ENCODE measurements around the gene CHERP. TPM values are rescaled to one million over a fixed set of nuclear protein-coding genes. Genes with fewer than 3 reads are reported as not detected.

The CHERP gene
- total RNA-seq, 2 experiments from 2014 or later: 15.6 to 87.2 TPM

DNA sequence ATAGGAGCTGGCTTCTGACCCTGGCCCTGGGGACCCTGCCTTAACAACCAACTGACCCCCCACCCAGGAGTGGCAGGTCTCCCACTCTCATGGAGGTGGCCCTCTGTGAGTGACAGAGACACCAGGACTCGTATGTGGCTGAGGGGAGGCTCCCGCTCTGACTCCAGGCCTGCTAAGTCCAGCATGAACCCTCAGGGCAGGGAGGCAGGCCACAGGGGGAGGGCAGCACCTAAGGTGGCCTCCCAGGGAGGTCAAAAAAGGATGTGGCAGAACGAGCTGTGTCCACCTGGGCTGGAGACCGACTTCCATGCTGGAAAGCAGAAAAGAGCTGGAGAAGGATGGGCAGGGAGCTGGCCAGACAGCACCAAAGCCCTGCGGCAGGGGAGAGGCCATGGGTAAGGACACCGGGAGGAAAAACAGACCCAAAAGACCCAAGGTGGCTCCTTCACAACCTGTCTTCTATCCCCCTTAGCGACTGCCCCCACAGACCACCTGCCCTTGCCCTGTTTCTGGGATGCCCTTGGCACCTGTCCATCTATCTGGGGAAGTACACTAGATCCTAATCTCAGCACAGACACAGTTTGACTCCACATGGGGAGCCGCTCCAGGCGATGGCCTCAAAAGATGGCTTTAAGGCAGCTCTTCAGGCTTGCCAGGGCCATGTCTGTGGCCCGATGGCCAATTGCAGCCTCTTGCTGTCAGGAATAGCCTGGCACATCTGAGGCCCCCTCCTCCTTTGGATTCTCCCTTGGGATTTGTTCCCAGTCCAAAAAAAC is 40.4 kb upstream of the CHERP start:
- Histone ChIP-seq H3K27ac (ENCODE audit: low read depth, low read length, poor library complexity, severe bottlenecking) (peak overlapping the region; percentile 97), H3K79me2 (ENCODE audit: insufficient read depth, low read depth, low read length) (peaks cover 93% of the 10 kb centered on the region), H3K4me3 (ENCODE audit: low read depth, low read length, poor library complexity, severe bottlenecking) (no peak overlapping the region), H3K36me3 (ENCODE audit: insufficient read depth, low read length) (peaks cover 42% of the 10 kb centered on the region), H3K4me2 (ENCODE audit: low read length) (peak overlapping the region; percentile 97), H3K9me2 (ENCODE audit: insufficient read depth, low read length) (no peaks in the 10 kb centered on the region), H4K20me1 (ENCODE audit: insufficient read depth, low read length) (peaks cover 11% of the 10 kb centered on the region), H3K9me3 (ENCODE audit: low read length) (no peaks in the 10 kb centered on the region), H3K4me1 (ENCODE audit: insufficient read depth, low read length, poor library complexity, severe bottlenecking) (peaks cover 64% of the 10 kb centered on the region), H2AFZ (ENCODE audit: low read length) (no peak overlapping the region)
- ChIA-PET CTCF (ENCODE audit: unreplicated experiment) (no interaction called here), POLR2A (no interaction called here)
- DNase-seq (ENCODE audit: low spot score): no peak
- BruUV-seq (replicated peaks): no TSS peak
- intact Hi-C loops (cut with micrococcal nuclease; ENCODE audit: unreplicated experiment): no loop called here
- no peak for TF ChIP-seq CTCF (conservative IDR thresholded peaks at IDR 0.05; ENCODE audit: low read length)
- TF ChIP-seq EZH2phosphoT487 (IDR thresholded peaks at IDR 0.05; ENCODE audit: borderline replicate concordance, low read depth, low read length): no peak

DNA sequence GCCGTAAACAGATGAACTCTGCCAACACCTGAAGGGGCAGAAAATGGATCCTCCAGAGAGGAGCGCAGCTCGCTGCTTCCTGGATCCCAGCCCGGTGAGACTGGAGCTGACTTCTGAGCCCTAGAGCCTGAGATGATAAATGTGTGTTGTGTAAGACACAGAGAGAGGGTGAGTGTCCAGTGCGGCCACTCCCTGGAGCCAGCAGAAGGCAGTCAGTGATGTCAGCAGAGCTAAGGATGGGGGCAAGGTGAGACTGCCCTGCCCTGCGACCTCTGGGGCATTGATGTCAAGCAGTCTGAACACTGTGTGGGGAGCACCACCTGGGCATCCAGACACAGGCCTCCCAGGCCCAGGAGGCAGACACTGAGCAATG is 39.7 kb upstream of the CHERP start:
- no peak overlapping the region for H3K4me2 ChIP-seq (ENCODE audit: low read length)
- peaks cover 57% of the 10 kb centered on the region for H3K4me1 ChIP-seq (ENCODE audit: insufficient read depth, low read length, poor library complexity, severe bottlenecking)
- no TSS peak for BruUV-seq (replicated peaks)
- TF ChIP-seq EZH2phosphoT487 (IDR thresholded peaks at IDR 0.05; ENCODE audit: borderline replicate concordance, low read depth, low read length) (no peak), CTCF (conservative IDR thresholded peaks at IDR 0.05; ENCODE audit: low read length) (no peak)
- no peaks in the 10 kb centered on the region for H3K9me3 ChIP-seq (ENCODE audit: low read length)
- H3K27ac ChIP-seq (ENCODE audit: low read depth, low read length, poor library complexity, severe bottlenecking): no peak overlapping the region
- H3K79me2 ChIP-seq (ENCODE audit: insufficient read depth, low read depth, low read length): peaks cover 93% of the 10 kb centered on the region
- POLR2A ChIA-PET: no interaction called here
- H4K20me1 ChIP-seq (ENCODE audit: insufficient read depth, low read length): peaks cover 11% of the 10 kb centered on the region
- CTCF ChIA-PET (ENCODE audit: unreplicated experiment): interaction anchor here (0.6 kb wide), 1 partner anchor 8 kb away, joined by 3 read pairs; no protein-coding TSS in a partner anchor
- H3K4me3 ChIP-seq (ENCODE audit: low read depth, low read length, poor library complexity, severe bottlenecking): no peak overlapping the region
- no peak overlapping the region for H2AFZ ChIP-seq (ENCODE audit: low read length)
- intact Hi-C loops (cut with micrococcal nuclease; ENCODE audit: unreplicated experiment): no loop called here
- H3K36me3 ChIP-seq (ENCODE audit: insufficient read depth, low read length): peaks cover 49% of the 10 kb centered on the region
- no peaks in the 10 kb centered on the region for H3K9me2 ChIP-seq (ENCODE audit: insufficient read depth, low read length)
- no peak for DNase-seq (ENCODE audit: low spot score)
